ENCODE results near the gene SOX4.

SOX4 gene

GRCh38 chr6:21613809-21614208 lies 20.3 kb downstream of the SOX4 start:
- TF ChIP-seq CTCF (IDR thresholded peaks at IDR 0.05; ENCODE audit: insufficient read depth, low read depth, low read length, missing control alignments): no peak
- DNase-seq (ENCODE audit: low read depth): no peak
- H3K4me3 ChIP-seq (ENCODE audit: low read depth, low read length): no peak overlapping the region

DNA sequence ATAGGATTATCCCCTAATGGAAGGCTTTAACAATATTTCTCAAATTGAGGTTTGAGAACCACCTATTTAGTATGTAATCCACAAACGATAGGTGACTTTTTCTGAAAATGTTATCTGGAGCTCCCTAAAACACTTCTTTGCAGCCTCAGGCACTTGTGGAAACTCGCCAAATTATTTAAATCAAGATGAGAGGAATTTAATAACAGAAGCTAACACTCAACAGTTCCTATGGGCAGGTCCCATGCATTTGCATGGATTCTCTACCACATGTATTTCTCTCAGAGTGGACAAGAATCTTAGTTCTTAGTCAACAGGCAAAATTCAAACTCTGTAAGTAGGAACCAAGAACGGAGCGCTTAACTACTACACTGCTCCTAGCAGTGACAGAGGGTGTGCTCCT lies 20.7 kb downstream of the SOX4 start:
- no peak for TF ChIP-seq CTCF (IDR thresholded peaks at IDR 0.05; ENCODE audit: insufficient read depth, low read depth, low read length, missing control alignments)
- no peak overlapping the region for H3K4me3 ChIP-seq (ENCODE audit: low read depth, low read length)
- no peak for DNase-seq (ENCODE audit: low read depth)

GRCh38 chr6:21615504-21615903 lies 22.0 kb downstream of the SOX4 start:
- DNase-seq (ENCODE audit: low read depth): no peak
- TF ChIP-seq CTCF (IDR thresholded peaks at IDR 0.05; ENCODE audit: insufficient read depth, low read depth, low read length, missing control alignments): no peak
- H3K4me3 ChIP-seq (ENCODE audit: low read depth, low read length): no peak overlapping the region

GRCh38 chr6:21616005-21616404 lies 22.5 kb downstream of the SOX4 start:
- no peak for DNase-seq (ENCODE audit: low read depth)
- H3K4me3 ChIP-seq (ENCODE audit: low read depth, low read length): no peak overlapping the region
- TF ChIP-seq CTCF (IDR thresholded peaks at IDR 0.05; ENCODE audit: insufficient read depth, low read depth, low read length, missing control alignments): no peak

DNA sequence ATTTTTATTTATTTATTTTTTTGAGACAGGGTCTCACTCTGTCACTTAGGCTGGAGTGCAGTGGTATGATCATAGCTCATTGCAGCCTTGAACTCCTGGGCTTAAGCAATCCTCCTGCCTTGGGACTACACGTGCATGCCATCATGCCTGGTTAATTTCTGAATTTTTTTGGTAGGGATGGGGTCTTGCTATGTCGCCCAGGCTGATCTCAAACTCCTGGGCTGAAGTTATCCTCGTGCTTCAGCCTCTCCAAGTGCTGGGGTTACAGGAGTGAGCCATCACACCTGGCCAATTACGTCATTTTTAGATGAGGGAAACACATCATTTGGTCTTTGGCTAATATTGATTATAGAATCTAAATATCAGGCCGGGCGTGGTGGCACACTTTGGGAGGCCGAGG lies 32.1 kb downstream of the SOX4 start:
- no peak overlapping the region for H3K4me3 ChIP-seq (ENCODE audit: low read depth, low read length)
- no peak for DNase-seq (ENCODE audit: low read depth)
- TF ChIP-seq CTCF (IDR thresholded peaks at IDR 0.05; ENCODE audit: insufficient read depth, low read depth, low read length, missing control alignments): no peak

GRCh38 chr6:21626756-21627155 lies 33.2 kb downstream of the SOX4 start:
- H3K4me3 ChIP-seq (ENCODE audit: low read depth, low read length): no peak overlapping the region
- TF ChIP-seq CTCF (IDR thresholded peaks at IDR 0.05; ENCODE audit: insufficient read depth, low read depth, low read length, missing control alignments): no peak
- DNase-seq (ENCODE audit: low read depth): no peak

DNA sequence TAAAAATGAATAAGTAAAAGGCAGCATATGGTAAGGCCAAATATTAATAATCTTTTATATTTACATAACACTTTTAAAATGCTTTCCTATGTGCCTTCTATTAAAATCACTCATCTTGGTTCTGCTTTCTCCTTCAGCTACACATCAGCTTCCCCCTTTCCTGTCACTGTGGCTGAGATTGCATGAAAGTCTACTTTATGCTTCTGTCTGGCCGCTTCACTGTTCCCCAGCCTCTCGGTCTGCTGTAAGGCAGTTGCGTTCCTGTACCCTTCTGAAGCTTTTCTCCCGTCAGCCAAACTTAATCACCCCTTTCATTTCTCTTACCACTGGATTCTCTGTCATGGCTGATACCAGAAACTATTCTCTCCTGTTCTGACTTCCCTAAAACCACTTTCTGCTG lies 34.6 kb downstream of the SOX4 start:
- H3K4me3 ChIP-seq (ENCODE audit: low read depth, low read length): no peak overlapping the region
- peak; percentile 30 for DNase-seq (ENCODE audit: low read depth)
- no peak for TF ChIP-seq CTCF (IDR thresholded peaks at IDR 0.05; ENCODE audit: insufficient read depth, low read depth, low read length, missing control alignments)

Measured in GM12865 (cell line).